OCI-LY1 (cell line): Measurements from ENCODE around the gene CCM2.

Experiments
- H2AFZ ChIP-seq: fragments of 200-600 bp; sonication (generic), shearing (Covaris generic); 2 replicates; pipeline ENCODE4 v1.6.0; 2014; ENCODE audit warnings: antibody characterized with exemption, mild to moderate bottlenecking, low read length
- H3F3A ChIP-seq: fragments of 200-600 bp; sonication (generic), shearing (Covaris generic); 2 replicates; pipeline ENCODE4 v1.6.0; 2014; ENCODE audit warnings: mild to moderate bottlenecking, antibody characterized with exemption, low read length, moderate library complexity; ENCODE audit not compliant: insufficient read depth
- H3K27ac ChIP-seq: fragments of 200-600 bp; sonication (generic); 2 replicates; pipeline ENCODE4 v1.5.1; 2014; ENCODE audit warnings: low read length, mixed run types, mild to moderate bottlenecking, low read depth; ENCODE audit not compliant: poor library complexity, severe bottlenecking
- H3K27me3 ChIP-seq: fragments of 200-600 bp; sonication (generic); 2 replicates; pipeline ENCODE4 v1.6.0; 2014; ENCODE audit warnings: antibody characterized with exemption, mild to moderate bottlenecking, low read length, moderate library complexity; ENCODE audit not compliant: insufficient read depth
- H3K36me3 ChIP-seq: fragments of 200-600 bp; sonication (generic); 2 replicates; pipeline ENCODE4 v1.6.1; 2014; ENCODE audit warnings: mild to moderate bottlenecking, antibody characterized with exemption, low read length, moderate library complexity, mixed read lengths; ENCODE audit not compliant: insufficient read depth
- H3K4me1 ChIP-seq: fragments of 200-600 bp; sonication (generic); 2 replicates; pipeline ENCODE4 v1.5.1; 2014; ENCODE audit warnings: mild to moderate bottlenecking, low read length, moderate library complexity; ENCODE audit not compliant: insufficient read depth, severe bottlenecking
- H3K4me2 ChIP-seq: fragments of 200-600 bp; sonication (generic), shearing (Covaris generic); 2 replicates; pipeline ENCODE4 v1.6.1; 2014; ENCODE audit warnings: low read length
- H3K4me3 ChIP-seq: fragments of 200-600 bp; sonication (generic); 2 replicates; pipeline ENCODE4 v1.5.1; 2014; ENCODE audit warnings: low read length, low read depth, mild to moderate bottlenecking, mixed read lengths; ENCODE audit not compliant: poor library complexity, severe bottlenecking
- H3K79me2 ChIP-seq: fragments of 200-600 bp; shearing (Covaris generic); 2 replicates; pipeline ENCODE4 v1.6.1; 2016; ENCODE audit warnings: mixed run types, low read length, mixed read lengths; ENCODE audit not compliant: insufficient read depth
- H3K9ac ChIP-seq: fragments of 200-600 bp; sonication (generic), shearing (Covaris generic); 2 replicates; pipeline ENCODE4 v1.6.1; 2014; ENCODE audit warnings: mild to moderate bottlenecking, low read length, mixed read lengths
- H3K9me2 ChIP-seq: fragments of 200-600 bp; sonication (generic), shearing (Covaris generic); 2 replicates; pipeline ENCODE4 v1.6.1; 2014; ENCODE audit warnings: low read depth, mild to moderate bottlenecking, low read length, mixed read lengths
- H3K9me3 ChIP-seq: fragments of 200-600 bp; shearing (Covaris generic); 2 replicates; pipeline ENCODE4 v1.6.1; 2014; ENCODE audit warnings: low read length, mixed read lengths
- H4K20me1 ChIP-seq: fragments of 200-600 bp; sonication (generic), shearing (Covaris generic); 2 replicates; pipeline ENCODE4 v1.6.0; 2016; ENCODE audit warnings: mild to moderate bottlenecking, low read length; ENCODE audit not compliant: insufficient read depth
- EZH2 ChIP-seq: fragments of 200-600 bp; sonication (generic), shearing (Covaris generic); IDR thresholded peaks from 2 replicates; pipeline ENCODE4 v1.8.0; 2017; ENCODE audit warnings: borderline replicate concordance, mixed run types, mild to moderate bottlenecking, antibody characterized with exemption, low read length, moderate library complexity, mixed read lengths
- TF ChIP-seq, protein P1 (sequence below): fragments of 200-600 bp; sonication (generic), shearing (Covaris generic); IDR thresholded peaks from 2 replicates; pipeline ENCODE4 v1.5.1; 2017; ENCODE audit warnings: mild to moderate bottlenecking, antibody characterized with exemption, low read length, moderate library complexity, mixed read lengths

Gene CCM2

DNA sequence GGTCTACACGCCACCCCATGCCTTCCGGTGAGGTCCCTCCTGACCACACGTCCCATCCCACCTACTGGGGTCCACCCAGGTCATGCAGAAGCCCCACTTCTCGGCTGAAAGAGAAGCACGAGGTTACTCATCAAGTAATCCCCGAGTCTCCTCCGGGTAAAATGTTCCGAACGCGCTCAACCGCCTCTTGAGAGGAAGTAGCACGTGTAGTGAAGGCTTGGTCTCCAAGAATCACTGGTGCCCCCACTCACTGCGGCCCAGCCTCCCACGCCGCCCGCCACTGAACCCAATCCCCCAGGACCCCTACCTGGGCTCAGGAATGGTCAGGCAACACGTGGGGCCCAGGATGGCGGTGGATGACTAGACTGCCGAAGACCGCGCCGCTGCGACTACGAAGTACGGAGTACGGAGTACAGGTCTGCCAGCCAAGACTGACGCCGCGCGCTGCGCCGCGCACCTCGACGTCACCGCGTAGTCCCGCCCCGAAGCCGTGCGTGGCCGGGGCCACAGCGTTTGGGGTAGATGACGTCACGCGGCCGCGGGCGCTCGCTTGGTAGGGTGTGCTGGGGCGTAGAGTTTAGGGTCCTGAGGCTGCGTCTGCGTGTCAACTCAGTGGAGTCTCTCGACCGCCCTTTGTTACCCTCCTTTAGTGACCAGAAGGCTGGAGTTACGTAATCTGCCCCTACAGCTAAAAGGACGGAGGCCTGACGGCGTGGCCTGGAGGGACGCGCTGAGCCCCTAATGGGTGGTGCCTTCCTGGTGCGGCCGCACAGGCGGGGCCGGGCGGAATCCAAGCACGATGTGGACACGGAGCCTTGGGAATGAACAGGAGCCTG is 13.6 kb upstream of the CCM2 start:
- TF ChIP-seq EZH2: no peak
- TF ChIP-seq, protein P1, sequence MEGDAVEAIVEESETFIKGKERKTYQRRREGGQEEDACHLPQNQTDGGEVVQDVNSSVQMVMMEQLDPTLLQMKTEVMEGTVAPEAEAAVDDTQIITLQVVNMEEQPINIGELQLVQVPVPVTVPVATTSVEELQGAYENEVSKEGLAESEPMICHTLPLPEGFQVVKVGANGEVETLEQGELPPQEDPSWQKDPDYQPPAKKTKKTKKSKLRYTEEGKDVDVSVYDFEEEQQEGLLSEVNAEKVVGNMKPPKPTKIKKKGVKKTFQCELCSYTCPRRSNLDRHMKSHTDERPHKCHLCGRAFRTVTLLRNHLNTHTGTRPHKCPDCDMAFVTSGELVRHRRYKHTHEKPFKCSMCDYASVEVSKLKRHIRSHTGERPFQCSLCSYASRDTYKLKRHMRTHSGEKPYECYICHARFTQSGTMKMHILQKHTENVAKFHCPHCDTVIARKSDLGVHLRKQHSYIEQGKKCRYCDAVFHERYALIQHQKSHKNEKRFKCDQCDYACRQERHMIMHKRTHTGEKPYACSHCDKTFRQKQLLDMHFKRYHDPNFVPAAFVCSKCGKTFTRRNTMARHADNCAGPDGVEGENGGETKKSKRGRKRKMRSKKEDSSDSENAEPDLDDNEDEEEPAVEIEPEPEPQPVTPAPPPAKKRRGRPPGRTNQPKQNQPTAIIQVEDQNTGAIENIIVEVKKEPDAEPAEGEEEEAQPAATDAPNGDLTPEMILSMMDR: no peak
- Histone ChIP-seq H3K9me2 (no peaks in the 10 kb centered on the region), H3K9ac (peak overlapping the region; percentile 98), H3K79me2 (peaks cover 28% of the 10 kb centered on the region), H3K4me2 (peak overlapping the region; percentile 84), H3K9me3 (no peaks in the 10 kb centered on the region), H3F3A (peaks cover 11% of the 10 kb centered on the region), H3K4me1 (peaks cover 52% of the 10 kb centered on the region), H3K4me3 (peak overlapping the region; percentile 90), H3K27ac (peak overlapping the region; percentile 95), H3K36me3 (peaks cover 48% of the 10 kb centered on the region), H4K20me1 (no peaks in the 10 kb centered on the region), H3K27me3 (no peaks in the 10 kb centered on the region), H2AFZ (no peak overlapping the region)

DNA sequence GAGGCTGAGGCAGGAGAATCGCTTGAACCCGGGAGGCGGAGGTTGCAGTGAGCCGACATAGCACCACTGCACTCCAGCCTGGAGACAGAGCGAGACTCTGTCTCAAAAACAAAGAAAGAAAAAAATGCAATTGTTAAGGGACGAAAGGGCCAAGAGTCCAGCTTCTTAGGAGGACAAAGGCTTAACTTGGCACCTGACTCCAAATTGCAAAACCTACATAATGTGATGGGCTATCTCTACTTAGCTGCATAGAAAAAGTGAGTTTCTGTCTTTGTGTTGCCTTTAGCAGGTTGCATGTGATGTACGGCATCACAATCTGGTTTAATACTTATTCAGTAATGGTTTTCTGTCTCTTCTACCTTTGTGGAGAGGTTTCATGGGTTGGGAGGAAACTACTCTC is 12.5 kb upstream of the CCM2 start:
- H3K36me3 ChIP-seq: peaks cover 38% of the 10 kb centered on the region
- peak overlapping the region; percentile 95 for H3K27ac ChIP-seq
- H3K27me3 ChIP-seq: no peaks in the 10 kb centered on the region
- no peak overlapping the region for H2AFZ ChIP-seq
- 0 out of 2 replicates have a peak, but pooled peaks cover 6% of the 10 kb centered on the region for H3F3A ChIP-seq
- H3K4me2 ChIP-seq: peak overlapping the region; percentile 84
- H3K79me2 ChIP-seq: peaks cover 28% of the 10 kb centered on the region
- peak overlapping the region; percentile 90 for H3K4me3 ChIP-seq
- H3K9me3 ChIP-seq: no peaks in the 10 kb centered on the region
- peak overlapping the region; percentile 98; the same call in 1 of the 2 replicates for H3K9ac ChIP-seq
- H3K4me1 ChIP-seq: peaks cover 42% of the 10 kb centered on the region
- no peaks in the 10 kb centered on the region for H4K20me1 ChIP-seq
- no peak for TF ChIP-seq EZH2
- TF ChIP-seq, protein P1: no peak
- no peaks in the 10 kb centered on the region for H3K9me2 ChIP-seq

DNA sequence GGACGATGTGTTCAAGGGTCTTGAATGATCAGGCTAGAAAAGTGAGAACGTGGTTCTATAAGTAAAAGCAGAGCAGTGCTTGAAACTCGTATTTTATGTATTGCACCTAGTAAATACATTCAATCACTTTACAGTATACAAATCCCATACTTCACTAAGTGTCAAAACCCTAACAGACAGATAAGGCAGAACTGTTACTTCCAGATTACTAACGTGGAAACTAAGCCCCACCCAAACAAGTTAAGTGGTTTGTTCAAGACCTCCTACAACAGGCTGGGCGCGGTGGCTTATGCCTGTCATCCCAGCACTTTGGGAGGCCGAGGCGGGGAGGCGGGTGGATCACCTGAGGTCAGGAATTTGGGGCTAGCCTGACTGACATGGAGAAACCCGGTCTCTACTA is 12.0 kb upstream of the CCM2 start:
- Histone ChIP-seq H3K9ac (no peak overlapping the region; the same call in 1 of the 2 replicates), H3K4me2 (peak overlapping the region; percentile 84), H3K4me1 (peaks cover 37% of the 10 kb centered on the region), H3F3A (0 out of 2 replicates have a peak, but pooled peaks cover 4% of the 10 kb centered on the region), H3K79me2 (peaks cover 28% of the 10 kb centered on the region), H3K4me3 (peak overlapping the region; percentile 90), H3K9me3 (no peaks in the 10 kb centered on the region), H3K27ac (peak overlapping the region; percentile 95), H2AFZ (no peak overlapping the region), H3K27me3 (no peaks in the 10 kb centered on the region), H4K20me1 (no peaks in the 10 kb centered on the region), H3K36me3 (peaks cover 33% of the 10 kb centered on the region), H3K9me2 (no peaks in the 10 kb centered on the region)
- TF ChIP-seq EZH2: no peak
- TF ChIP-seq, protein P1: no peak
